Prostate gland (tissue), 2 donors: ENCODE data around the gene ZNF518B. TPM values are rescaled to one million over a fixed set of nuclear protein-coding genes. Genes with fewer than 3 reads are reported as not detected.

Source experiments
- DNase-seq: peaks from one replicate; pipeline ENCODE4 v3.0.0-alpha.2; 2019; ENCODE audit warnings: low spot score
- H3K27ac ChIP-seq, 2 donors: fragments of 200-600 bp; sonication (generic); 2 replicates each; pipeline ENCODE4 v1.5.1; 2017 to 2019
- H3K27me3 ChIP-seq: fragments of 200-600 bp; sonication (generic); replicated peaks from 2 replicates; pipeline ENCODE4 v1.5.1; 2019; ENCODE audit not compliant: insufficient read depth
- H3K36me3 ChIP-seq, 2 donors: fragments of 200-600 bp; sonication (generic); 1 replicate in 1 of 2; 2 replicates in 1 of 2; pipeline versions ENCODE4 v1.5.1 to v1.8.1; 2017 to 2019
- H3K4me1 ChIP-seq: fragments of 200-600 bp; sonication (generic); replicated peaks from 2 replicates; pipeline ENCODE4 v1.5.1; 2019
- H3K4me3 ChIP-seq, 2 donors: fragments of 200-600 bp; sonication (generic); 2 replicates each; pipeline ENCODE4 v1.5.1; 2017 to 2019
- H3K9me3 ChIP-seq: fragments of 200-600 bp; sonication (generic); 2 replicates; pipeline ENCODE4 v1.5.1; 2017
- CTCF ChIP-seq, 4 experiments: fragments of 200-600 bp in 2 of 4; fragments of 450-650 bp in 2 of 4; sonication (generic) in 2 of 4; IDR thresholded peaks; 1 replicate in 3 of 4; 2 replicates in 1 of 4; pipeline ENCODE4 v1.5.1; 2016 to 2019; ENCODE audit warnings: antibody characterized with exemption in 4 of 4, mild to moderate bottlenecking in 2 of 4, moderate library complexity in 2 of 4
- POLR2A ChIP-seq: fragments of 450-650 bp; IDR thresholded peaks from one replicate; pipeline ENCODE4 v1.6.1; 2016; ENCODE audit warnings: antibody characterized with exemption, mild to moderate bottlenecking
- POLR2AphosphoS5 ChIP-seq: sonication (generic); formaldehyde crosslinking; IDR thresholded peaks from one replicate; pipeline ENCODE4 v1.6.1; 2017; ENCODE audit warnings: antibody characterized with exemption
- WGBS: methylation state at CpG from one replicate; pipeline ENCODE4 v1.1.5; 2018; 5-methylcytosine and 5-hydroxymethylcytosine counted together
- intact Hi-C: fragments of 100-400 bp; cut with DNase I; formaldehyde crosslinking; loops from one replicate; pipeline ENCODE4 v1.14.2; 2022
- total RNA-seq, 2 donors: library from RNA; depleted of rRNA; stranded (reverse); fragments of >200 nt; gene quantifications; one replicate each; pipeline ENCODE4 v1.1.0, GENCODE V29; 2016

The ZNF518B gene
- total RNA-seq, 2 donors from 2014 or later: 23.3 to 60.4 TPM

GRCh38 chr4:10496200-10496599 is 39.0 kb upstream of the ZNF518B start:
- Histone ChIP-seq H3K27me3 (no peaks in the 10 kb centered on the region), H3K9me3 (no peaks in the 10 kb centered on the region), H3K27ac (peak overlapping the region in 1 of 2 donors; percentile 53), H3K36me3 (no peaks in the 10 kb centered on the region), H3K4me1 (peaks cover 5% of the 10 kb centered on the region), H3K4me3 (no peak overlapping the region)
- no peak for DNase-seq
- no peak for TF ChIP-seq CTCF (IDR thresholded peaks at IDR 0.05)
- no peak for TF ChIP-seq POLR2AphosphoS5
- no peak for TF ChIP-seq POLR2A
- intact Hi-C loops: no loop called here
- 66% methylated on average over 4 of the region's 4 CpGs for WGBS

GRCh38 chr4:10495651-10496050 is 38.4 kb upstream of the ZNF518B start:
- Histone ChIP-seq H3K4me3 (no peak overlapping the region), H3K4me1 (peaks cover 5% of the 10 kb centered on the region), H3K9me3 (no peaks in the 10 kb centered on the region), H3K27ac (no peak overlapping the region), H3K27me3 (no peaks in the 10 kb centered on the region), H3K36me3 (no peaks in the 10 kb centered on the region)
- TF ChIP-seq POLR2AphosphoS5 (no peak), POLR2A (no peak), CTCF (IDR thresholded peaks at IDR 0.05) (no peak)
- no peak for DNase-seq
- intact Hi-C loops: no loop called here
- 89% methylated on average over 8 of the region's 8 CpGs for WGBS

- Histone ChIP-seq H3K27ac (no peak overlapping the region), H3K4me1 (peaks cover 5% of the 10 kb centered on the region), H3K36me3 (no peaks in the 10 kb centered on the region), H3K27me3 (no peaks in the 10 kb centered on the region), H3K4me3 (no peak overlapping the region), H3K9me3 (no peaks in the 10 kb centered on the region)
- 15% methylated on average over 11 of the region's 11 CpGs for WGBS
- intact Hi-C loops: no loop called here
- no peak for DNase-seq
- TF ChIP-seq POLR2AphosphoS5 (peak; percentile 14), POLR2A (no peak)
Observed at GRCh38 chr4:10492464-10492863, 35.2 kb upstream of the ZNF518B start.

DNA sequence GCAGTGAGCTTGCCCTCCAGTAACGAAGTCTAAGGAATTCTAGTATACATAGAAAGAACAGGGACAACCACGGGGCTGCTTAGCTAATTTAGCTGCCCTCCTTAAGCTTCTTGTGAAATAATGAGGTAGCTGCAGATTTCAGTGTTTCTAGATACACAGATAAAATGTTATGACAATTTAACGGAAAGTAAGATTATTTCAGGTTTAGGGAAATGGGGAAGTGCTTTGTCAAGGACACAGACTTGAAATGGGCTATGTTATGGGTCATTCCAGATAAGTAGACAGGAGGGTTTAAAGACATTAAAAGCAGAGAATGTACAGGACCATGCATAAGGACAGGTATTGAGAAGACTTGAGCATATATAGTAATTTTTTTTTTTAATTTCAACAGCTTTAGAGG is 34.2 kb upstream of the ZNF518B start:
- no peak for DNase-seq
- no peak overlapping the region for H3K27ac ChIP-seq
- H3K9me3 ChIP-seq: no peaks in the 10 kb centered on the region
- no peak overlapping the region for H3K4me3 ChIP-seq
- TF ChIP-seq POLR2AphosphoS5 (no peak), POLR2A (no peak), CTCF (IDR thresholded peaks at IDR 0.05) (no peak)
- no peaks in the 10 kb centered on the region for H3K36me3 ChIP-seq
- H3K27me3 ChIP-seq: no peaks in the 10 kb centered on the region
- WGBS: 88% methylated on average over 3 of the region's 3 CpGs
- intact Hi-C loops: no loop called here
- H3K4me1 ChIP-seq: no peaks in the 10 kb centered on the region

DNA sequence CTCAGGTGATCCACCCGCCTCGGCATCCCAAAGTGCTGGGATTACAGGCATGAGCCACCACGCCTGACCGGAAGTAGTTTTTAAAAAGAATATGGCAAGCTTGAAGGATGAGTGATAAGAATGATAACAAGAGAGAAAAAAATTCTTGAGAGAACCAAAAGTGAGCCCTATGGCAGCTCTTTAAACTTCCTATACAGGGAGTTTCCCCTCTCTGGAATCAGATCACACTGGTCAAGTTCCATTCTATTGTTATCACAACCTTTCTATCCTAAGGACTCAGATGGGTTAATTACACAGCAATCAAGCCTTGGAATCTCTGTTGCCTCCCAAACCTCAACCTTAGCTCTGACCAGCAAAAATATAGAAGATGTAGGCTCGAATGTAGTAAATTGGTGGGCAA is 33.8 kb upstream of the ZNF518B start:
- no peak for DNase-seq
- intact Hi-C loops: no loop called here
- TF ChIP-seq CTCF (IDR thresholded peaks at IDR 0.05) (no peak), POLR2A (no peak), POLR2AphosphoS5 (no peak)
- H3K27me3 ChIP-seq: no peaks in the 10 kb centered on the region
- H3K27ac ChIP-seq: no peak overlapping the region
- WGBS: 96% methylated on average over 5 of the region's 5 CpGs
- no peaks in the 10 kb centered on the region for H3K9me3 ChIP-seq
- no peaks in the 10 kb centered on the region for H3K36me3 ChIP-seq
- no peak overlapping the region for H3K4me3 ChIP-seq
- H3K4me1 ChIP-seq: no peaks in the 10 kb centered on the region
